Fibroblast of mammary gland (primary cell): ENCODE results near the gene SEMA7A.

ENCODE experiments used
- DNase-seq: peaks from one replicate; pipeline ENCODE4 v3.0.0-alpha.2; 2010; ENCODE audit warnings: low read depth
- H3K4me3 ChIP-seq: 2 replicates; pipeline ENCODE4 v1.5.1; 2011; ENCODE audit warnings: low read depth, mild to moderate bottlenecking, low read length, moderate library complexity; ENCODE audit not compliant: control insufficient read depth
- CTCF ChIP-seq: conservative IDR thresholded peaks from 2 replicates; pipeline ENCODE4 v1.5.1; 2011; ENCODE audit warnings: low read depth, low read length, inconsistent platforms; ENCODE audit not compliant: control insufficient read depth, insufficient read depth

Gene SEMA7A

GRCh38 chr15:74428442-74428787 is 5.3 kb downstream of the SEMA7A start:
- no peak overlapping the region for H3K4me3 ChIP-seq
- no peak for DNase-seq
- TF ChIP-seq CTCF: no peak

GRCh38 chr15:74427607-74428441 is 5.9 kb downstream of the SEMA7A start:
- DNase-seq: no peak
- H3K4me3 ChIP-seq: no peak overlapping the region
- no peak for TF ChIP-seq CTCF

GRCh38 chr15:74426404-74427281 is 7.1 kb downstream of the SEMA7A start:
- no peak overlapping the region for H3K4me3 ChIP-seq
- no peak for DNase-seq
- no peak for TF ChIP-seq CTCF

- no peak overlapping the region for H3K4me3 ChIP-seq
- no peak for DNase-seq
- TF ChIP-seq CTCF: no peak
Measured at GRCh38 chr15:74425630-74426029, 8.1 kb downstream of the SEMA7A start.

- TF ChIP-seq CTCF: no peak
- no peak overlapping the region for H3K4me3 ChIP-seq
- no peak for DNase-seq
Measured at GRCh38 chr15:74424901-74425528, 8.7 kb downstream of the SEMA7A start.

- TF ChIP-seq CTCF: no peak
- no peak overlapping the region for H3K4me3 ChIP-seq
- DNase-seq: no peak
Measured at GRCh38 chr15:74423431-74424257, 10.1 kb downstream of the SEMA7A start.
